ENCODE measurements around the gene ATXN8OS.
"Not testable (repeated sequence)": the region's sequence is repeated elsewhere in the genome, so short reads cannot be mapped to it uniquely, and the experiment has no call there.

GRCh38 chr13:70142658-70143057 is 35.0 kb downstream of the ATXN8OS start:
- TF ChIP-seq, protein P1, sequence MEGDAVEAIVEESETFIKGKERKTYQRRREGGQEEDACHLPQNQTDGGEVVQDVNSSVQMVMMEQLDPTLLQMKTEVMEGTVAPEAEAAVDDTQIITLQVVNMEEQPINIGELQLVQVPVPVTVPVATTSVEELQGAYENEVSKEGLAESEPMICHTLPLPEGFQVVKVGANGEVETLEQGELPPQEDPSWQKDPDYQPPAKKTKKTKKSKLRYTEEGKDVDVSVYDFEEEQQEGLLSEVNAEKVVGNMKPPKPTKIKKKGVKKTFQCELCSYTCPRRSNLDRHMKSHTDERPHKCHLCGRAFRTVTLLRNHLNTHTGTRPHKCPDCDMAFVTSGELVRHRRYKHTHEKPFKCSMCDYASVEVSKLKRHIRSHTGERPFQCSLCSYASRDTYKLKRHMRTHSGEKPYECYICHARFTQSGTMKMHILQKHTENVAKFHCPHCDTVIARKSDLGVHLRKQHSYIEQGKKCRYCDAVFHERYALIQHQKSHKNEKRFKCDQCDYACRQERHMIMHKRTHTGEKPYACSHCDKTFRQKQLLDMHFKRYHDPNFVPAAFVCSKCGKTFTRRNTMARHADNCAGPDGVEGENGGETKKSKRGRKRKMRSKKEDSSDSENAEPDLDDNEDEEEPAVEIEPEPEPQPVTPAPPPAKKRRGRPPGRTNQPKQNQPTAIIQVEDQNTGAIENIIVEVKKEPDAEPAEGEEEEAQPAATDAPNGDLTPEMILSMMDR (conservative IDR thresholded peaks at IDR 0.05; ENCODE audit: low read depth, low read length) = not testable (repeated sequence)
- TF ChIP-seq EZH2 (IDR thresholded peaks at IDR 0.05; ENCODE audit: borderline replicate concordance, low read depth, low read length, poor library complexity, severe bottlenecking) = not testable (repeated sequence)
